NCI-H524 (cell line): Measurements from ENCODE around the gene MAP7.
"Not testable (repeated sequence)": the region's sequence is repeated elsewhere in the genome, so short reads cannot be mapped to it uniquely, and the experiment has no call there.

Source experiments
- DNase-seq, 2 experiments: peaks; one replicate each; lab custom pipeline; 2025; lab: John Stamatoyannopoulos, UW

MAP7 gene

DNA sequence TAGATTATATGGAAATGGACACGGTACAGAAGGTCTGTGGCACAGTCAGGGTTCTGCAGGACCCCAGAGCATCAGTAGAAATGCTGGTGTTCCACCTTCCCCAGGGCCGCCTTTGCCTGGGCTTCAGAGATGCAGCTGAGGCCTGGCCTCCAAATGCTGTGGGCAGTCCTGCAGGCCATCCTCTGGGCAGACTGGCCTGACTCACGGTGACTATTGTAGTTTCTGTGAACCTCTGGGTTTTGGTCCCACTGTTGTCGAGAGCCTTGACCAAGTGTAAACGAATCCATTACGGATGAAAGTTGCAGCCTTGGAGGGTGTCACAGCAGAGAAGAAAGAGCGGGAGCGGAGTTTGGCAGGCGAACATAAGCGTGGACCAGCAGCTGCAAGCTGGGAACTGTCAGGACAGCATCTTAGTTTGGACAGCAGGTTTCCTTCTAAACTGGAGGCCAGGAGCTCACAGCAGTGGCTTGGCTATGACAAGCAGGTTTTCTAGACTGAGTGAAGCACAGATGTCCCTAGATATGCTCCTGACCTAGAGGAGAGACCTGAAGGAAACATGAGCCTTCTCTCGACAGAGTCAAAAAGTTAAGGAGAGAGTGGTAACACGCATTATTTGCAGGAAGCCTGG, 214.4 kb downstream of the MAP7 start:
- no peak for DNase-seq

DNA sequence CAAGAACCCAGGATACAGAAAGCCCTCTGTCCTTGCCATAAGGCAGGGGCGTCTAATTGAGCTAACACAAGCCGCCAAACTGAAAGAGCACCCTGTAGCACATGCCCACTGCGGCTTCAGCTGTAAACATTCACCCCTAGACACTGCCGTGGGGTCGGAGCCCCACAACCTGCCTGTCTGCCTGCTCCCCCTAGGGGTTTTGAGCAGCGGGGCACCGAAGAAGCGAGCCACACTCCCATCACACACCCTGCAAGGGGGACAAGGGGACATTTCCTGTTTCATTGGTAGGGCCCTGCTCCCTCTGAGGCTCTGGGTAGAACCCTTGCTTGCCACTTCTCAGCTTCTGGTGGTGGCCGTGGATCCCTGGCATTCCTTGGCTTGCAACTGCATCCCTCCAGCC, 215.4 kb downstream of the MAP7 start:
- DNase-seq = no peak

DNA sequence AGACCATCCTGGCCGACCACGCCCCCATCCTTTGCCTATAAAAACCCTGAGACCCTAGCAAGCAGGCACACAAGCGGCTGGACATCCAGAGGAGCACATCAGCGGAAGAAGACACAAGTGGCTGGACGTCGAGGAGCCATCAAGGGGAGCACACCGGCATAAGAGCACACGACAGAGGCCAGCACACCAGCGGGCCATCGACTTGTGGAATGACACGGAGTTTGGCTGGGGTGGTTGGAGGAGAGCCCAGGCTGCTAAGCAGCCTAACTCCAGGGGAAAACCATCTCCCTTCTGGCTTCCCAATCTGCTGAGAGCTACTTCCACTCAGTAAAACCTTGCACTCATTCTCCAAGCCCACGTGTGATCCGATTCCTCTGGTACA, 215.8 kb downstream of the MAP7 start:
- DNase-seq = no peak

DNA sequence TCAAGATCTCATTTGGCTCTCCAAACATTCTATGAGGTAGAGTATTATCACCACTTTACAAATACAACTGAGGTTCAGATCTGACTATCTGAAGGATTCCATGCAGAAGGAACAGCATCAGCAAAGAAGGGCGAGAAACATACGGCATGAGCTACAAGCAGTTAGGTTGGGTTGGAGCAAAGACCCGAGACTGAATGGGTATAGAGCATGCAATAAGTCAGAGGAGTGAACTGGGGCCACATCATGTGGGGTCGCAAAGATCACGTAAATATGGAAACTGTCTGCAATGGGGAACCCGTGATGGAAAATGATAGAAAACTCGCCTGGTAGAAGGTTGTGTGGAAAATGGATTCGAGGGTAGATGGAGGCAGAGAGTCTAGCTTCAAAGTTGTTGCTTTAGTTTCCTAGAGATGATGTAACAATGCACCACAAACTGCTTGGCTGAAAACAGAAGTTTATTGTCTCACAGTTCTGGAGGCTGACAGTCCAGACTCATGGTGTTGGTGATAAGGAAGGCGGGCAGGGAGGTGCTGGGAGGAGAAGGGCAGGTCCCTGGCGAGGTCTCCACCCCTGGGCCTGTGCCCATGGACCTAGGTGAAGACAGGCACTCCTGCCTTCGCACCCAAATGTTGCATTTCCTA, 216.3 kb downstream of the MAP7 start:
- no peak for DNase-seq

DNA sequence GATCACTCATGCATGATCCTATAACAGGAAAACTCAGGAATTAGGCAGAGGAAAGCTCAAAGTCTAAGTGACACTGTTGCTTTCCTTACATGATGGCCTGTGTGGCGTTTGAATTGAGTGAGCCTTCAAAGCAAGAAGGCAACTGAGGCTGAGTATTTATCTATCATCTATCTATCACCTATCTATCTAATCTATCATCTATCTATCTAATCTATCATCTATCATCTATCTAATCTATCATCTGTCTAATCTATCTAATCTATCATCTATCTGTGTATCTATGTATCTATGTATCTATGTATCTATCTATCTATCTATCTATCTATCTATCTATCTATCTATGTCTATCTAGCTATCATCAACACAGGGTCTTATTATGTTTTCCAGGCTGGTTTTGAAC, 218.8 kb downstream of the MAP7 start:
- DNase-seq = no peak

DNA sequence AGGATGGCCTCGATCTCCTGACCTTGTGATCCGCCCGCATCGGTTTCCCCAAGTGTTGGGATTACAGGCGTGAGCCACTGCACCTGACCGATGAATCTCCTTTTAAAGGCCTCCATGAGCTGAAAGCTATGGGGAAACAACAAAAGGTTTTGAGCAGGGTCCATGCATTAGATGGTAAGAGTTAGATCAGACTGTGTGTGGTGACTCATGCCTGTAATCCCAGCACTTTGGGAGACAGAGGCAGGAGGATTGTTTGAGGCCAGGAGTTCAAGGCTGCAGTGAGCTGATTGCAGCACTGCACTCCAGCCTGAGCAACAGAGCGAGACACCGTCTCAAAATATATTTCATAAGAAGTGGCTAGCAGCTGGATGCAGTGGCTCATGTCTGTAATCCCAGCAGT, 219.6 kb downstream of the MAP7 start:
- DNase-seq = no peak

DNA sequence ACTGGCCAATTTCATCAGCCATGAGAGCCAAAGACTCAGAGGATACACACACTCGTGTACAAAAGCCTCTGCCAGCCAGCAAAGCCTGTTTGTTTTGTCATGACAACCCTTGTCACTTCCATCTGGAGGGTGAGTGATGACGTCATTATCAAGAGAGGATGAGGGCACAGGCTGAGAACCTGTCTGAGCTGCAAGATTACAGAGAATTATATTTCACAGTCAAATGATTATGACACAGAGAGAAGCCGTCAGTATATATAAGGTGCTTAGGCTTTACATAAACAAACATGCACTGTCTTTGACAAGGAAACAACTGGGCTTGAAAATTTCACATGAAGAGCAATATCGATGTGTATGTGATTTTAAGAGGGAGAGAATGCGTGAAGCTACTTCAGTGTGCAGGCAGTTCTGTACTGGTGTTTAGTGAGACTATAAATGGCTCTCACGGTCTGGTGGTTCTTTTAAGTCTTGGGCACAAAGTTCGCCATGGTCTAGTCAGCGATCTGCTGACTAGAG, 224.1 kb downstream of the MAP7 start:
- peak in 1 of 2 experiments; percentile 48 for DNase-seq

DNA sequence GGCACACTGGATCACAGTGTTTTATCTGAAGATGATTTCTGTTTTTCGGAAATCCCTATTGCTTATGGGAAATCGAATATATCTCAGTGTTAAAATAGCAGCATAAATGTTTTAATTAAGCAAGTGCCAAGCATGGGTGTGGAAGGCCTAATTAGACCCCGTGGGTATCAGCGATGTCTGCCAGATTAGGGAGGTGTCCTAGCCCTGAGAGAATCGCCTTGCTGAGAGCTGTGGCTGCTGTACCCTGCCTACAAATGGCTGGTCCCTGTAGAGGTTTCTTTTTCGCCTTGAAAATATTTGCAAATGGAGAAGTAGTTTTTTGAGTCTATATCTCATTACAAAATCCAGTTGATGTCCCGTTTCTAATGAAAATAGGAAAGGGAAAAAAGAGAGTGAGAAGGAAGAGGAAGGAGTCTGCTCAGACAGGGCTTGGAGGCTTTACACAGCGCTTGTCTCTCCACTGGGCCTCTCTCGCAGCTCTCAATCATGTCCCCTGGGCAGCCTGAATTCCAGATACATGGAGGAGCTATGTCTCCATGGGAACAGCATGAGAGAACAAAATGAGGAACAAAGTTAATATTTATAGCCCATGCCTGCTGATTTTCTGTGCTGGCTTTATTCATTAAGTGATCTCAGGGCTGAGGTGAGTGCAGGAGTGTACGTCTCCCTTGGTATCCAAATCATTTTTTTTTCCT, 225.4 kb downstream of the MAP7 start:
- no peak for DNase-seq

DNA sequence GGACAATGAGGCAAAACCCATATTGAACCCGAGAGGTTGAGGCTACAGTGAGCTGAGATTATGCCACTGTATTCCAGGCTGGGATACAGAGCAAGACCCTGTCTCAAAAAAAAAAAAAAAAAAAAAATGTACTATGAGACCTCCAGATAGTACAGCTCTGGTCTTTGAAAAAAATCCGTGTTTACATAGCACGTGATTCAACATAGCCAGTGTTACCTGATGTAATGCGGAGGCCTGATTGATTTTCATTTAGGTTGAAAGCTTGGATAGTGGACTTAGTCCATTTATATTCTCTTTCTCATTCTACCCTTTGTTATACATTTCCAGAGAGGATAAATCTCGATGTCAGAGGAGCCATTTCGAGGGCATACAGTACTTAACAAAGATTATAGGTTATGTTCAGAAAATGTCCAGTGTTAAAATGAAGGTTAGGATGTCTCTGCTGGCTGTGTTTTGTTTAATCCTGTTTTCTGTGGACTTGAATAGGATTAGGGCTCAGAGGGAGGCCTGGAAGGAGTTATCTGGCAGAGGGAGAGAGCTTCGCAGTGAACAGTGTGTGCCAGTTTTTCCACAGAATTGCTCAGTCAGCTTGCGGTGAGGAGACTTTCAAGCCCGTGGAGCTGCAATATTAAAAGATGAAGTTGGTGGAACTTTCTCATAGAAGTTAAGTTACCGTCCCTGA, 226.7 kb downstream of the MAP7 start:
- DNase-seq = peak; percentile 64 to 77

DNA sequence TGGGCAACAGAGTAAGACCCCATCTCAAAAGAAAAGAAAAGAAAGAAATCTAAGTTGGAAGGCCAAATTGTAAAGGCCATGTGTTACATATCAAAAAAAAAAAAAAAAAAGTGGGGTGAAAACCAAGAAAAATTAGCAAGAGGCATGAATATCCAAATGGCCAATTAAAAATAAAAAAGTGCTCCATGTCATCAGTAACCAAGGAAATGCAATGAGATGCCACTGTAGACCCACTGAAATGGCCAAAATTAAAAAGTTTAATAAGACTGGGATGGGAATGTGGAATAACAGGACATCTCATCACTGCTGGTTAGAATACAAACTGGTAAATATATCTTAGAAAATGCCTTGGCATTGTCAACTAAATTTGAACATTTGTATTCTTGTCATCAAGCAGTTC, 230.5 kb downstream of the MAP7 start:
- no peak for DNase-seq

DNA sequence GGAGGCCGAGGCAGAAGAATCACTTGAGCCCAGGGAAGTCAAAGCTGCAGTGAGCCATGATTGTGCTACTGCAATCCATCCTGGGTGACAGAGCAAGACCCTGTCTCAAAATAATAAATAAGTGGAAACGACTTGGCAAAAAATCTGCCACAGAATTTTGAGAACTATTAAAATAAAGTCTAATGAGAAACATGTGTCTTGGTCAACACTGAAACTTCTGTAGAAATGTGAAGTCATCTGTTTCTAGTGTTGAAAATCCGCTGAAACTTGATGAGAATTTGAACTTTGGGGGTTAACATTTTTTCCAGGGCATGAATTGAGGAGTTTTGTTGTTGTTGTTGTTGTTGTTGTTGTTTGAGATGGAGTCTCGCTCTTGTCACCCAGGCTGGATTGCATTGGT, 231.5 kb downstream of the MAP7 start:
- DNase-seq = no peak

DNA sequence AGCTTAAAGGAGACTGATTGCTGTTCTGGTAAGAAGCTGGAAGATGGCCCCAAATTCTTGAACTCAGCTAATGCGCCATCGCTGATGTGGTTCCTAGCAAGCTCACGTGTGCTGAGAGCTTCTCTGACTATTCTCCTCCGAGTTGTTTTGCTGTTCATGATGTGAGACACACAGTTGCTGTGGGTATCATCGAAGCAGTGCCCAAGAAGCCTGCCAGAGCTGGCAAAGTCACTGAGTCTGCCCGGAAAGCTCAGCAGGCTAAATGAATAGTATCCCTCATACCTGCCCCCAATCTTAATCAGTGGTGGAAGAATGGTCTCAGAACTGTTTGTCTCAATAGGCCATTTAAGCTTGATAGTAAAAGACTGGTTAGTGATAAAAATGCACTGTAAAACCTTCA, 232.3 kb downstream of the MAP7 start:
- DNase-seq = no peak

DNA sequence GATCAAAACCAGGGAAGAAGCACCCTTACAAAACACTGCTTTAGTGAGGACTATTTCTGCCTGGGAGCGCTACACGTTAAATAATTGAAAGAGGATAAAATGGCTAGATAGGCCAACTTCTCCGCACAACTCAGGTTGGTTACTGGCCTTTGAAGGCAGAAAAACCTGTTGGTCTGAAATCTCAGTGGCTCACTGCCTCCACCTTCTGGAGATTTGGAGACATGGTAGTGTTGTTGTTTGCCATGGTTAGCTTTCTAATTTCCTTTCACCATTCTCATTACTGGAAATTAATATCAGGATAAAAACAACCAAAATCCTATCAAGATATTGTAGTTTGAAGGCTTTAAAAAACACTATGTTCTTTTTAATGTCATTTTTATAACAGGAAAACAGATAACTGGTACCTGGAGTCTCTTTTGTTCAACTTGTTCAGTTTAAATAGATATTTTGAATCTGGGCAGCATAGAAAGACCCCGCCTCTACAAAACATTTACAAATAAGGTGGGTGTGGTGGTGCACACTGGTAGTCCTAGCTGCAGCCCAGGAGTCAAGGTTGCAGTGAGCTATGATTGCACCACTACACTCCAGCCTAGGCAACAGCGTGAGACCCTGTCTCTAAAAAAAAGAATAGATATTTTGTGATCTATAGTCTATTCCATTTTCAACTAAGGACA, 233.1 kb downstream of the MAP7 start:
- peak; percentile 46 to 66 for DNase-seq

DNA sequence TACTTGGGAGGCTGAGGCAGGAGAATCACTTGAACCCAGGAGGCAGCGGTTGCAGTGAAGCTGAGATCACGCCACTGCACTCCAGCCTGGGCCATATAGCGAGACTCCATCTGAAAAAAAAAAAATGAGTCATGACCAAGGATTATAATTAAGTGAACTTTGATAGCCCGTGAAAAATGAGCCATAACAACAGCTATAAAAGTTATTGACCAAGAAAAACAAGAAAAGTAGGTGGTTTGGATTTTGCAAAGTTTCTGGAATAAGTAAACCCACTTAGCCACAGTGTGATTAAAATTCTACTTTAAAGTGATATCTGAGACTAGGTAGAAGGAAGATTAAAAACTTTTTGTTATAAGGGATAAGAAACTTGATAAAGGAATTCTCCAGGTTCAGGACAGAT, 234.6 kb downstream of the MAP7 start:
- no peak for DNase-seq

DNA sequence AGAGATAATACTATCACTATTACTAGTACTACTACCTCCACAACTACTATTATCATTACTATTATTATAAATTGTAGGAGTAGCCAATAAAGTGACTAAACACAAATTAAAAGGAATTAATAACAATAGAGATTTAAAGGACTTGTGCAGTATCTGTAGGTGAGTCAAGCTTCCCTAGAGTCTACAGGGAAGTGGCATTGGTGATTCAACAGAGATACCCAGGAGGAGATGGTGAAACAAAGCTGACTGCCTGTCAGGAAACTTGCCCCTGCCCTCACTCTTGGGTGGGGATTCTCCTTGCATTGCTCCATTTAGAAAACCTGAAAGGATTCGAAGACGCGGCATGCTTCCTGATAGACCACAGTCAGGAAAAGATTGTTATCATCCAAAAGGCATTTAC, 237.2 kb downstream of the MAP7 start:
- no peak for DNase-seq

DNA sequence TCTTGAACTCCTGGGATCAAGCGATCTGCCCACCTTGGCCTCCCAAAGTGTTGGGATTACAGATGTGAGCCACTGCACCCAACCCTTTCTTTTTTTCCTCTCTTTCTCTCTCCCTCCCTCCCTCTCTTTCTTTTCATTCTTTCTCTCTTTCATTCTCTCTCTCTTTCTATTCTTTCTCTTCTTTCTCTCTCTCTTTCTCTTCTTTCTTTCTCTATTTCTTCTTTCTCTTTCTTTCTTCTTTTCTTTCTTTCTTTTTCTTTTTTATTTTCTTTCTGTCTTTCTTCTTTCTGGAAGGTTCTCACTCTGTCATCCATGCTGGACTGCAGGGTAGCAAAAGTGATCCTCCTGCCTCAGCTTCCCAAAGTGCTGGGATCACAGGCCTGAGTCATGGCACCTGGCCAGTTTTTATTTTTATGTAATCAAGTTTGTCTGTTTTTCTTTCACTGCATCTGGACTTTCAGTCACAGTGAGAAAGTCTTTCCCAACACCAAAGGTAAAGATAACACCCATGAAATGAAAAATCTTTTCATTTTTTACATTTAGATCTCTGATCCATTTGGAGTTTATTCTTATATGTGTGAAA, 240.4 kb downstream of the MAP7 start:
- DNase-seq = no peak

DNA sequence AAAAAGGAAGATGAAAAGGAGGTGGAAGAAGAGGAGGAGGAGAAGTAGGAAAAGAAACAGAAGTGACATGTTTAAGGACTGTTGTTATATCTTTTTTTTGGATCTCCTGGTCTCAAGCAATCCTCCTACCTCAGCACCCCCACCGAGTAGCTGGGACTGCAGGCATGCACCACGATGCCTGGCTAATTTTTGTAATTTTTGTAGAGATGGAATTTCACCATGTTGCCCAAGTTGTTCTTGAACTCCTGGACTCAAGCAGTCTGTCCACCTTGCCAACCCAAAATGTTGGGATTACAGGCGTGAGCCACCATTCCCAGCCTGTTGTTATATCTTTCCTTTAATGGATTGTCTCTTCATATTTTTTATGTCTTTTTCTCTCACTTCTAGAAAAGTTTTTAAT, 241.1 kb downstream of the MAP7 start:
- no peak for DNase-seq

DNA sequence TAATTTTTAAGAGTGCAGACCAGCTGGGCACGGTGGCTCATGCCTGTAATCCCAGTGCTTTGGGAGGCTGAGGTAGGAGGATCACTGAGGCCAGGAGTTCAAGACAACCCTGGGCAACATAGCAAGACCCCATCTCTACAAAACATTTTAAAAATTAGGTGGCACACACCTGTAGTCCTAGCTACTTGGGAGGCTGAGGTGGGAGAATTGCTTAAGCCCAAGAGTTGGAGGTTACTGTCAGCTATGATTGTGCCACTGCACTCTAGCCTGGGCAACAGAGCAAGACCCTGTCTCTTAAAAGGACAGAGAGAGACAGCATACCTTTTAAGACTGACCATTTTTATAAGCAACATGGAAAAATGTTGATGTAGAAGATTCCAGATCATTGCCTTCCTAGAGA, 241.8 kb downstream of the MAP7 start:
- DNase-seq = not testable (repeated sequence)

DNA sequence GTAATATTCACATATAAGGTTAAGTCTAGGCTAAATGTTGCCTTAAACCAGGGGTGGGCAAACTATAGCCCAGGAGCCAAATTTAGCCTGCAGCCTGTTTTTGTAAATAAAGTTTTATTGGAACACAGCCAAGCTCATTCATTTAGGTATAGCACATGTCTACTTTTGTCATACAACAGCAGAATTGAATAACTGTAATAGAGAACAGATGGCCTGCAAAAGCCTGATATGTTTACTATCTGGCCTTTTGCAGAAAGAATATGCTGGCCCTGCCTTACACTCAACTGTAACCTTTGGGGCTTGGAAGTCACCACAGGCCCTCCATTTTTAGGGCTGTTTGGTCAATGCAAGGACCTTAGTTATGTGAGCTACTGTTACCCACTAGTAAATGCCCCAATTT, 242.9 kb downstream of the MAP7 start:
- peak in 1 of 2 experiments; percentile 53 for DNase-seq

DNA sequence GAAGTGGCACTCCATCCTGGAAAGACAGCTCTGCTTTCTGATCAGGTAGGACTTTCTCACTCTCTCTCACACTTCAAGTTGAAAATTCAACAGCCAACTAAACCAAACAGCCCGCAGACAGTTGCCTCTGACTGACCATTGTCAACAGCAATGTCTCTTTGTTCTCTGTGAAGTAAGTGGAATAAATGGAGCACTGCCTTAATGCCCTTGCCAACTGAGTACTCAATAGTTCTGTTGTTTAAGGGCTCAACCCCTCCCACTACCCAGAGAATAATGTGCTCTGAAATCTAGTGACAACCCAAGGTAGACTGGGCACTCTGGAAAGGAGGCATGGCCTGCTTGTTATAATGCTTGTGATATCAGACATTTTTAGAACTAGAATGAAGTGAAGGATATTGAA, 243.8 kb downstream of the MAP7 start:
- DNase-seq = no peak

DNA sequence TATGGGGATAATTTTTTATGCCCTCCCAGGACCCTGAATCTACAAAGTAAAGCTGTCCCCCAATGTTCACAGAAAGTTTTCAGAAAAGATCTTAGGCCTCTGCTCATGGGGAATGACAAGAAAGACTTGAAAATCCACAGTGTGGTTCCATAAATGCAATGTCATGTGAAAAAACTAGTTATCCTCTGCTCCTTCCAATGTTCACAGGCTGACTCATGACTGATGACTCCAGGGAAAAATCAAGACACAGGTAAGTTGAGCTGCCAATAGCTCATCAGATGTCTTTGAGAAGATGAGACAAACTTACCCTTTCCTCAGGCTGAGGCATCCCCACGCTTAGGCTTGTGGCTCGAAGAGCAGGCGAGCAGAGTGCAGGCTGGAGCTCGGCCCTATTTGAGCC, 245.8 kb downstream of the MAP7 start:
- no peak for DNase-seq

DNA sequence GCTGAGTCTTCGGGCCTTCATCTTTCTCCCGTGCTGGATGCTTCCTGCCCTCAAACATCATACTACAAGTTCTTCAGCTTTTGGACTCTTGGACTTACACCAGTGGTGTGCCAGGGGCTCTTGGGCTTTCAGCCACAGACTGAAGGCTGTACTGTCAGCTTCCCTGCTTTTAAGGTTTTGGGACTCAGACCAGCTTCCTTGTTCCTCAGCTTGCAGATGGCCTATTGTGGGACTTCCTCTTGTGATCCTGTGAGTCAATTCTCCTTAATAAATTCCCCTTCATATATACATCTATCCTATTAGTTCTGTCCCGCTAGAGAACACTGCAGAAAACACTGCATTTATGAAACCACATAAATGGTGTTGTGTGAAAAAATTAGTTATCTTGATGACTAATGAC, 246.7 kb downstream of the MAP7 start:
- DNase-seq = no peak
